Psoas muscle (tissue), 8 donors: ENCODE data around the gene RNF32. TPM values are rescaled to one million over a fixed set of nuclear protein-coding genes. Genes with fewer than 3 reads are reported as not detected.
A peak's percentile ranks its signal among the peaks of the same experiment; 100 is the strongest.
"Not testable (repeated sequence)": the region's sequence is repeated elsewhere in the genome, so short reads cannot be mapped to it uniquely, and the experiment has no call there.

Experiments
- ATAC-seq, 4 donors: fragments of 200-7000 bp; cut with Tn5 transposase; one replicate each; pipeline ENCODE4 v1.9.1; 2020; ENCODE audit warnings: moderate library complexity in 3 of 4, mild to moderate bottlenecking in 2 of 4
- DNase-seq, 2 donors: peaks; one replicate each; pipeline ENCODE4 v3.0.0-alpha.2; 2020
- H3K27ac ChIP-seq: fragments of 200-600 bp; one replicate; pipeline ENCODE4 v1.8.0; 2022
- H3K27me3 ChIP-seq, 3 donors: fragments of 200-600 bp in 1 of 3; one replicate each; pipeline versions ENCODE4 v1.6.1 to v1.8.0; 2013 to 2022; ENCODE audit warnings: low read length in 2 of 3, mild to moderate bottlenecking in 2 of 3, moderate library complexity in 1 of 3; ENCODE audit not compliant: insufficient read depth in 3 of 3
- H3K36me3 ChIP-seq, 2 donors: fragments of 200-600 bp in 1 of 2; one replicate each; pipeline versions ENCODE4 v1.6.1 to v1.8.0; 2013 to 2022; ENCODE audit warnings: low read depth in 1 of 2, mild to moderate bottlenecking in 1 of 2, moderate library complexity in 1 of 2; ENCODE audit not compliant: insufficient read depth in 1 of 2
- H3K4me1 ChIP-seq: fragments of 200-600 bp; one replicate; pipeline ENCODE4 v1.8.0; 2022
- H3K4me3 ChIP-seq: fragments of 200-600 bp; one replicate; pipeline ENCODE4 v1.8.0; 2022; ENCODE audit warnings: mild to moderate bottlenecking
- H3K9me3 ChIP-seq: fragments of 200-600 bp; one replicate; pipeline ENCODE4 v1.8.0; 2022
- CTCF ChIP-seq: fragments of 200-600 bp; IDR thresholded peaks from one replicate; pipeline ENCODE4 v1.8.0; 2022; ENCODE audit warnings: antibody characterized with exemption
- WGBS, 3 donors: extraction: QIAGEN DNeasy Blood & Tissue Kit; methylation state at CpG; one replicate each; pipeline versions ENCODE4 v1.1.6 to v1.1.7; 2013; 5-methylcytosine and 5-hydroxymethylcytosine counted together
- intact Hi-C, 2 donors: fragments of 100-400 bp; cut with DNase I; formaldehyde crosslinking; loops; one replicate each; pipeline versions ENCODE4 v1.11.0 to v1.14.2; 2022
- polyA plus RNA-seq, 3 donors: library from polyadenylated mRNA; stranded (reverse); fragments of 200-250 nt; gene quantifications; one replicate each; pipeline ENCODE4 v1.2.3, GENCODE V29; 2013
- total RNA-seq, 4 donors: library from RNA; stranded (reverse); fragmentation: NEBNext Ultra II Directional in 2 of 4; extraction: Animal tissue kit (Norgen Biotek cat#: 25700) in 2 of 4; gene quantifications; one replicate each; pipeline versions ENCODE4 v1.2.1 to v1.2.4, GENCODE V29; 2021 to 2023
- donor health status: healthy with polysubstance abuse.
- donor health status: DM: no; HTN: no; CAD: no; lungs with moderate emphysema.
- donor health status: Bipolar disorder and iron deficiency.
- donor health status: healthy.
- donor health status: DM: yes; HTN: yes; CAD: no.
- donor health status: DM: no; HTN: no; CAD: no.
- donor health status: DM: no; HTN: no; CAD: no.
- donor health status: DM: yes; HTN: yes; CAD: no.

The RNF32 gene
- total and polyA plus RNA-seq, 7 donors, result 0.18 to 0.60 (median 0.48) TPM; not detected in 4

GRCh38 chr7:156693627-156694026 lies 53.1 kb downstream of the RNF32 start:
- Histone ChIP-seq H3K27ac (no peak overlapping the region), H3K9me3 (no peaks in the 10 kb centered on the region), H3K4me3 (no peak overlapping the region), H3K4me1 (no peaks in the 10 kb centered on the region), H3K36me3 (no peaks in the 10 kb centered on the region), H3K27me3 (no peaks in the 10 kb centered on the region)
- intact Hi-C loops, result no loop called here
- ATAC-seq (no peak), DNase-seq (no peak)
- TF ChIP-seq CTCF, result no peak
- 86 to 92% (median 89%) methylated on average over 3 of the region's 3 CpGs for WGBS, 3 donors

GRCh38 chr7:156697283-156697682 lies 56.7 kb downstream of the RNF32 start:
- H3K9me3 ChIP-seq, intact Hi-C loops, H3K4me3 ChIP-seq, H3K27me3 ChIP-seq, H3K36me3 ChIP-seq, ATAC-seq, H3K27ac ChIP-seq, DNase-seq, H3K4me1 ChIP-seq: not testable (repeated sequence)
- 95 to 98% (median 97%) methylated on average over 9 of the region's 9 CpGs for whole genome bisulfite sequencing, 3 donors

- H3K4me1 ChIP-seq, ATAC-seq, H3K27me3 ChIP-seq, DNase-seq, H3K9me3 ChIP-seq, H3K36me3 ChIP-seq, H3K27ac ChIP-seq, H3K4me3 ChIP-seq, intact Hi-C loops: not testable (repeated sequence)
- 94 to 99% (median 98%) methylated on average over 4 of the region's 4 CpGs for WGBS, 3 donors
Observed at GRCh38 chr7:156698512-156698911, 57.9 kb downstream of the RNF32 start.

- DNase-seq, H3K4me3 ChIP-seq, H3K36me3 ChIP-seq, H3K27me3 ChIP-seq, H3K27ac ChIP-seq, intact Hi-C loops, H3K4me1 ChIP-seq, ATAC-seq, H3K9me3 ChIP-seq: not testable (repeated sequence)
- WGBS, 3 donors, result 95 to 100% (median 95%) methylated on average over 1 of the region's 1 CpG
Observed at GRCh38 chr7:156701787-156702186, 61.2 kb downstream of the RNF32 start.

- Histone ChIP-seq H3K4me3 (no peak overlapping the region), H3K36me3 (no peaks in the 10 kb centered on the region), H3K27me3 (no peaks in the 10 kb centered on the region), H3K9me3 (no peaks in the 10 kb centered on the region), H3K27ac (no peak overlapping the region), H3K4me1 (peaks cover 6% of the 10 kb centered on the region)
- no peak for ATAC-seq
- no peak for TF ChIP-seq CTCF
- no peak for DNase-seq
- intact Hi-C loops, result no loop called here
Observed at GRCh38 chr7:156702399-156702798, 61.8 kb downstream of the RNF32 start.

- DNase-seq (no peak), ATAC-seq (peak in 1 of 4 donors; percentile 42)
- Histone ChIP-seq H3K27ac (no peak overlapping the region), H3K36me3 (no peaks in the 10 kb centered on the region), H3K4me1 (peaks cover 6% of the 10 kb centered on the region), H3K9me3 (no peaks in the 10 kb centered on the region), H3K27me3 (no peaks in the 10 kb centered on the region), H3K4me3 (no peak overlapping the region)
- 79 to 81% (median 81%) methylated on average over 4 of the region's 4 CpGs for WGBS, 3 donors
- intact Hi-C loops, result no loop called here
- no peak for TF ChIP-seq CTCF
Observed at GRCh38 chr7:156703209-156703608, 62.6 kb downstream of the RNF32 start.
